Peyer's patch (tissue), 4 donors: ENCODE data around the gene NR6A1. TPM values are rescaled to one million over a fixed set of nuclear protein-coding genes. Genes with fewer than 3 reads are reported as not detected.

Source experiments
- DNase-seq, 3 donors: peaks; one replicate each; pipeline ENCODE4 v3.0.0-alpha.2; 2017 to 2019
- H3K27ac ChIP-seq, 4 donors: fragments of 200-600 bp; sonication (generic); one replicate each; pipeline ENCODE4 v1.5.1; 2016 to 2019
- H3K27me3 ChIP-seq, 2 donors: fragments of 200-600 bp; sonication (generic); one replicate each; pipeline ENCODE4 v1.5.1; 2019
- H3K36me3 ChIP-seq, 3 donors: fragments of 200-600 bp; sonication (generic); one replicate each; pipeline ENCODE4 v1.5.1; 2016 to 2019
- H3K4me1 ChIP-seq, 4 donors: fragments of 200-600 bp; sonication (generic); one replicate each; pipeline ENCODE4 v1.5.1; 2016 to 2019
- H3K4me3 ChIP-seq, 4 donors: fragments of 200-600 bp; sonication (generic); 1 replicate in 3 of 4; 2 replicates in 1 of 4; pipeline ENCODE4 v1.5.1; 2016 to 2019; ENCODE audit warnings: mild to moderate bottlenecking in 1 of 4
- H3K9me3 ChIP-seq, 4 donors: fragments of 200-600 bp; sonication (generic); one replicate each; pipeline ENCODE4 v1.5.1; 2016 to 2019; ENCODE audit warnings: mild to moderate bottlenecking in 1 of 4
- POLR2A ChIP-seq, 2 donors: fragments of 450-650 bp; IDR thresholded peaks; one replicate each; pipeline ENCODE4 v1.5.1; 2017; ENCODE audit warnings: antibody characterized with exemption in 2 of 2, mild to moderate bottlenecking in 2 of 2, moderate library complexity in 2 of 2
- total RNA-seq, 4 donors: library from RNA; depleted of rRNA; stranded (reverse); fragments of >200 nt; gene quantifications; one replicate each; pipeline ENCODE4 v1.1.0, GENCODE V29; 2016
- TF ChIP-seq, protein P1 (sequence below), 6 experiments: fragments of 450-650 bp in 4 of 6; fragments of 200-600 bp in 2 of 6; sonication (generic) in 1 of 6; IDR thresholded peaks; one replicate each; pipeline ENCODE4 v1.5.1; 2017 to 2019; ENCODE audit warnings: antibody characterized with exemption in 6 of 6, mild to moderate bottlenecking in 3 of 6, moderate library complexity in 1 of 6

NR6A1 gene
- total RNA-seq, 4 donors from 2014 or later: 10.7 to 43.0 (median 28.1) TPM

DNA sequence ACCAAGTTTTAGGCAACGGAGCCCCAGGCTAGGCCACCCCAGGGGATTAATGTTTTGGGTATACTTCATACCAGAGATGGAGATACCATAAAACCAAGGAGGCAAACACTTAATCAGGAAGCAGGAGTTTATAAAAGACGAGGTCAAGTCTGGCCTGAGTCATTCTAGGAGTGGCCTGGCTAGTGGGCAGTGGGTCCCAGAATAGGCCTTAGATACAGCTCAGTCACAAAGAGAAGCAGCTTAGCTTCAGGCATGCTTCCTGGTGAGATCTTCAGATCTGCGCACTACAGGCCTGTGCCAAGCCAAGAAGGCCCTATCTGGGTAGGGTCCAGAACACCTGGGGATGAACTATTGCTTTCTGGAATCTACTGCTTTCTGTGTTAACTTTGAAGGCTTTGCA is 243.3 kb downstream of the NR6A1 start:
- Histone ChIP-seq H3K4me3 (no peak overlapping the region), H3K27me3 (no peaks in the 10 kb centered on the region), H3K9me3 (no peaks in the 10 kb centered on the region), H3K27ac (no peak overlapping the region), H3K4me1 (no peaks in the 10 kb centered on the region), H3K36me3 (peaks cover 0 to 17% (median 0%) of the 10 kb centered on the region in 3 donors)
- no peak for DNase-seq
- no peak for TF ChIP-seq POLR2A (IDR thresholded peaks at IDR 0.05)
- TF ChIP-seq, protein P1, sequence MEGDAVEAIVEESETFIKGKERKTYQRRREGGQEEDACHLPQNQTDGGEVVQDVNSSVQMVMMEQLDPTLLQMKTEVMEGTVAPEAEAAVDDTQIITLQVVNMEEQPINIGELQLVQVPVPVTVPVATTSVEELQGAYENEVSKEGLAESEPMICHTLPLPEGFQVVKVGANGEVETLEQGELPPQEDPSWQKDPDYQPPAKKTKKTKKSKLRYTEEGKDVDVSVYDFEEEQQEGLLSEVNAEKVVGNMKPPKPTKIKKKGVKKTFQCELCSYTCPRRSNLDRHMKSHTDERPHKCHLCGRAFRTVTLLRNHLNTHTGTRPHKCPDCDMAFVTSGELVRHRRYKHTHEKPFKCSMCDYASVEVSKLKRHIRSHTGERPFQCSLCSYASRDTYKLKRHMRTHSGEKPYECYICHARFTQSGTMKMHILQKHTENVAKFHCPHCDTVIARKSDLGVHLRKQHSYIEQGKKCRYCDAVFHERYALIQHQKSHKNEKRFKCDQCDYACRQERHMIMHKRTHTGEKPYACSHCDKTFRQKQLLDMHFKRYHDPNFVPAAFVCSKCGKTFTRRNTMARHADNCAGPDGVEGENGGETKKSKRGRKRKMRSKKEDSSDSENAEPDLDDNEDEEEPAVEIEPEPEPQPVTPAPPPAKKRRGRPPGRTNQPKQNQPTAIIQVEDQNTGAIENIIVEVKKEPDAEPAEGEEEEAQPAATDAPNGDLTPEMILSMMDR (IDR thresholded peaks at IDR 0.05): no peak

DNA sequence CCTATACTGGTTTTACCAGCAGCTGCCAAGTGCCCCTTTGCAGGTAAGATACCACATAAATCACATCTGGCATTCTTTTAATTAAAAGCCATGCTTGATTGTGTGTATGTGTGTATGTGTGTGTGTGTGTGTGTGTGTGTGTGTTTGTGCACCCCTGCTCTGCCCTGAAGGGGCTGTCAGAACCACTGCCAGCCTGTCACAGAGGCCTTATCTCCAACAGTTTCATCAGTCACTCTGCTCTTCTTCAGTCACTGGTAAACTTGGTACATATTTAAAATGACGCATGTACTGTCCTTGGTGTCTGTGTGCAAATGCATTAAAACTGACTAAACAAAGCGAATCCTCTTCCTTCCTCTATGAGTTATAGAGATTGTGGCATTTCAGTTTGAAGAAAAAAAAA is 244.9 kb downstream of the NR6A1 start:
- Histone ChIP-seq H3K9me3 (no peaks in the 10 kb centered on the region), H3K4me3 (no peak overlapping the region), H3K27me3 (no peaks in the 10 kb centered on the region), H3K36me3 (peaks cover 0 to 17% (median 0%) of the 10 kb centered on the region in 3 donors), H3K4me1 (no peaks in the 10 kb centered on the region), H3K27ac (no peak overlapping the region)
- DNase-seq: no peak
- TF ChIP-seq POLR2A (IDR thresholded peaks at IDR 0.05): no peak
- TF ChIP-seq, protein P1 (IDR thresholded peaks at IDR 0.05): no peak

DNA sequence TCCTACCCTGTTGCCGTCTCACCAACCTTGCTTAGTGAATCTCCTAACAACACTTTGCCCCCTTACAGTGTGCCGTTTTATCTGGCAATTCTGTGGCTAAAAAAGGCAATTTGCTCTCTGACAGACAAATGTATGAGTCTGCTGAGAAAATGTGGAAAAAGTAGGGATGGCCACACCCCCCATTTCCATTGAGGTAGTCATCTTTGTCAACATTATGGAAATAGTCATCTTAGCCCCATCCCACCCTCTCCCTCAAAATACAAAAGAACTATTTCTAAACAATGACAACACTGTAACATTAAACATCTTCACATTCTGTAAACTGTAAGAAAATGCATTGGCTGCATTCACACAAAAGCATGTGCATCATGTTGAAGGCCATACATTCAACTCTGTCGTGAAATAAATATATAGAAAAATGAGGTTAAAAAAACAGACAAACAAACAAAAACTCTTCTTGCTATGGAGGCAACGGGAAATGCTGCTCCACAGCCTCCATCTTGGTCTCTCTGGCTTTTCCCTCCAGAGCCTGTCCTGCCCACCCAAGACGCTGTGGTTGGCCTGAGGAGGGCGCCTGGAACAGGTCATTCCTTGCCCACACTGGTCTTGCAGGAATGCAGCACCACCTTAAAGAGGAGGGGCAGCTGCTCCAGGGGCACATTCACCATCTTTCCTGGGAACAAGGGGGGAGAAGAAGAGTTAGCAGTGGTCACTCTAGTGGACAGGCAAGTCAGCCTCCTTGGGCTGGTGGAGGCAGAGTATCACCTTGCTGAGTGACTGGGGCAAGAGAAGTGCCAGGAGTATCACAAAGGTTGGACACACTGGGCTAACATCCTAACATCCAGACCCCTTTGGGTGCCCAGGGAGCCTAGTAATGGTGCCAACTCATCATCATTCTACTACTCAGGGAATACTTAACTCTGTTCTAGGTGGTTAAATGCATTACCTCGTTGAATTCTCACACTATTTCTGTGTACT is 248.7 kb downstream of the NR6A1 start:
- Histone ChIP-seq H3K27me3 (no peaks in the 10 kb centered on the region), H3K4me1 (no peaks in the 10 kb centered on the region), H3K27ac (no peak overlapping the region), H3K36me3 (peaks cover 0 to 11% (median 0%) of the 10 kb centered on the region in 3 donors), H3K4me3 (no peak overlapping the region), H3K9me3 (no peaks in the 10 kb centered on the region)
- TF ChIP-seq, protein P1 (IDR thresholded peaks at IDR 0.05): no peak
- TF ChIP-seq POLR2A (IDR thresholded peaks at IDR 0.05): no peak
- no peak for DNase-seq

DNA sequence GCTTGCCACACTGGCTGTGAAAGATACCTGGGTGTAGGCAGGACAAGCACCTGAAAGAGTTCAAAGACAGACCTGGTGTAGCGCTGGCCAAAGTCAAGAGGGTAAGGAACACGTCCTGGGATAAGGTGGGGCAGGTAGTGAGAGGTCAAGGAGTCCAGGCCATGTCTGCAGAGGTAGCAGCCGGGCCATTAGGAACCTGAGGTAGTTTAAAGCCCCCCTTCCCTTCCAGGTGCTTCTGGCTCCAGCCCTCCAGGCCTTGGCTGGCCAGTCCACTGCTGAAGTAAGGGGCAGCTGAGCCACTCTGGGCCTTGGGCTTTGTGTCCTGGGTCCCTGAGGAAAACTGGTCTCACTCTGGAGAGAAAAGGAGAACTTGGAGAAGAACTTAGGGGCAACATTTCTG is 250.0 kb downstream of the NR6A1 start:
- no peak for TF ChIP-seq POLR2A (IDR thresholded peaks at IDR 0.05)
- TF ChIP-seq, protein P1 (IDR thresholded peaks at IDR 0.05): no peak
- no peak for DNase-seq
- Histone ChIP-seq H3K27ac (no peak overlapping the region), H3K27me3 (no peaks in the 10 kb centered on the region), H3K4me1 (no peaks in the 10 kb centered on the region), H3K4me3 (no peak overlapping the region), H3K36me3 (peaks cover 0 to 5% (median 0%) of the 10 kb centered on the region in 3 donors), H3K9me3 (no peaks in the 10 kb centered on the region)

DNA sequence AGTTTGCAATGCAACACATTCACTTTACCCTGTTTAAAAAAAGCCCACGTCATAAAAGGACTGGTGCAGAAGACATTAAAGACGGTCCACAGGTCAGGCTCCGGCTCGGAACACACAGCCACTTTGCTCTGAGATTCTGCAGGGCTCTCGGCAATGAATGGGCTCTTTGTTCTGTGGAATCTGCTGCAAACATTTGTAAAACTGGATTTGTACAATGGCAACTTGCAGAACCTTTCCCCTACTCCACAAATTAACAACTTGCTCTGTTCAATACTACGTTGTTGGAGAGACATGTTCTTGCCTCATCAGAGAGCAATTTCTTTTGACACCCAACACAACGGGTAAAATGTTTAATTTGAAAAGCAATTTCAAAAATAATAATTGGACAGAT is 250.9 kb downstream of the NR6A1 start:
- Histone ChIP-seq H3K27ac (no peak overlapping the region), H3K9me3 (no peaks in the 10 kb centered on the region), H3K27me3 (no peaks in the 10 kb centered on the region), H3K4me1 (no peaks in the 10 kb centered on the region), H3K36me3 (no peaks in the 10 kb centered on the region), H3K4me3 (no peak overlapping the region)
- no peak for DNase-seq
- TF ChIP-seq, protein P1 (IDR thresholded peaks at IDR 0.05): no peak
- TF ChIP-seq POLR2A (IDR thresholded peaks at IDR 0.05): no peak
